CD4-positive, alpha-beta T cell (primary cell): Measurements from ENCODE around the gene EIF2D. TPM values are rescaled to one million over a fixed set of nuclear protein-coding genes. Genes with fewer than 3 reads are reported as not detected.

ENCODE experiments used
- ATAC-seq: fragments of 200-7000 bp; cut with Tn5 transposase; one replicate; pipeline ENCODE4 v1.10.0; 2022; ENCODE audit warnings: mild to moderate bottlenecking; ENCODE audit not compliant: poor library complexity
- CTCF ChIA-PET: fragments of 350-600 bp; sonication (Branson Sonifier 250); formaldehyde crosslinking; loops from one replicate; lab custom pipeline; 2021; ENCODE audit warnings: antibody characterized with exemption, inconsistent platforms; lab: Charles Lee
- POLR2A ChIA-PET: fragments of 350-600 bp; sonication (Branson Sonifier 250); formaldehyde crosslinking; loops from one replicate; lab custom pipeline; 2021; ENCODE audit warnings: antibody characterized with exemption, inconsistent platforms; lab: Charles Lee
- DNase-seq, 14 experiments: peaks; one replicate each; pipeline ENCODE4 v3.0.0-alpha.2; 2013 to 2020; ENCODE audit warnings: mixed read lengths in 2 of 14
- H3K27ac ChIP-seq, 2 donors: one replicate each; pipeline versions ENCODE4 v1.5.1 to v1.7.0; 2013; ENCODE audit warnings: low read length in 2 of 2, low read depth in 1 of 2, mild to moderate bottlenecking in 1 of 2
- H3K27me3 ChIP-seq, 2 experiments: 1 replicate in 1 of 2; 2 replicates in 1 of 2; pipeline versions ENCODE4 v1.6.1 to v1.7.0; 2013; ENCODE audit warnings: low read length in 2 of 2, control low read depth in 1 of 2, mild to moderate bottlenecking in 1 of 2, moderate library complexity in 1 of 2; ENCODE audit not compliant: insufficient read depth in 2 of 2, control insufficient read depth in 1 of 2
- H3K36me3 ChIP-seq: one replicate; pipeline ENCODE4 v1.6.1; 2013; ENCODE audit warnings: low read length, control low read depth; ENCODE audit not compliant: insufficient read depth
- H3K4me1 ChIP-seq: one replicate; pipeline ENCODE4 v1.6.1; 2013; ENCODE audit warnings: low read length, control low read depth; ENCODE audit not compliant: insufficient read depth
- H3K4me3 ChIP-seq: one replicate; pipeline ENCODE4 v1.5.1; 2013; ENCODE audit warnings: mild to moderate bottlenecking, low read length, moderate library complexity
- H3K9me3 ChIP-seq, 2 experiments: 1 replicate in 1 of 2; 2 replicates in 1 of 2; pipeline versions ENCODE4 v1.6.1 to v1.7.0; 2013; ENCODE audit warnings: low read length in 2 of 2, mild to moderate bottlenecking in 2 of 2, control low read depth in 1 of 2, moderate library complexity in 1 of 2; ENCODE audit not compliant: control insufficient read depth in 1 of 2, insufficient read depth in 1 of 2
- H3K27ac Mint-ChIP-seq: one replicate; pipeline ENCODE4 v1.8.0; 2020; ENCODE audit warnings: mixed read lengths
- H3K27me3 Mint-ChIP-seq: one replicate; pipeline ENCODE4 v1.8.0; 2021; ENCODE audit warnings: mixed read lengths
- H3K36me3 Mint-ChIP-seq: one replicate; pipeline ENCODE4 v1.8.0; 2021; ENCODE audit warnings: low read depth, mixed read lengths
- H3K4me1 Mint-ChIP-seq: one replicate; pipeline ENCODE4 v1.8.0; 2021; ENCODE audit warnings: low read depth, mixed read lengths
- H3K4me3 Mint-ChIP-seq: one replicate; pipeline ENCODE4 v1.8.0; 2020; ENCODE audit warnings: mild to moderate bottlenecking, mixed read lengths
- H3K9me3 Mint-ChIP-seq: one replicate; pipeline ENCODE4 v1.8.0; 2020; ENCODE audit warnings: mixed read lengths
- CTCF ChIP-seq: fragments of 200-600 bp; IDR thresholded peaks from one replicate; pipeline ENCODE4 v1.8.0; 2022; ENCODE audit warnings: antibody characterized with exemption, mild to moderate bottlenecking
- intact Hi-C, 2 experiments: fragments of 100-400 bp; cut with DNase I in 1 of 2; cut with micrococcal nuclease in 1 of 2; formaldehyde crosslinking; loops; one replicate each; pipeline versions ENCODE4 v1.15.1 to v1.9.0; 2023 to 2025; cut with DNase I, micrococcal nuclease
- total RNA-seq, 174 experiments: library from RNA in 2 of 174; stranded (reverse) in 2 of 174; gene quantifications; one replicate each; pipeline ENCODE4 v1.2.3 and lab custom pipeline; 2021 to 2026

EIF2D gene
- total RNA-seq, 2 experiments from 2014 or later = 48.9 to 51.6 TPM

- Mint-ChIP-seq H3K4me3 (no peak overlapping the region), H3K27ac (no peak overlapping the region)
- POLR2A ChIA-PET = interaction anchor here (1.1 kb wide), 1 partner anchor 188 kb away, joined by 4 read pairs; the partner anchor contains the start of gene IKBKE
These were observed 45.5 kb upstream of the EIF2D start for GRCh38 chr1:206657751-206658150.

GRCh38 chr1:206656936-206657335 is 44.7 kb upstream of the EIF2D start:
- intact Hi-C loops = no loop called here
- H3K9me3 Mint-ChIP-seq = no peaks in the 10 kb centered on the region
- ATAC-seq (no peak), DNase-seq (no peak)
- H3K27me3 ChIP-seq = peaks cover 9 to 18% of the 10 kb centered on the region in 2 experiments
- H3K27ac ChIP-seq = no peak overlapping the region
- CTCF ChIA-PET = interaction anchor here (1.6 kb wide), 1 partner anchor 69 kb away, joined by 4 read pairs; no protein-coding TSS in a partner anchor
- no peak overlapping the region for H3K27ac Mint-ChIP-seq
- no peak for TF ChIP-seq CTCF
- peaks cover 33% of the 10 kb centered on the region for H3K27me3 Mint-ChIP-seq
- no peaks in the 10 kb centered on the region for H3K36me3 ChIP-seq
- no peaks in the 10 kb centered on the region for H3K36me3 Mint-ChIP-seq
- no peaks in the 10 kb centered on the region for H3K4me1 Mint-ChIP-seq
- no peak overlapping the region for H3K4me3 Mint-ChIP-seq
- no peak overlapping the region for H3K4me3 ChIP-seq
- H3K4me1 ChIP-seq = peaks cover 6% of the 10 kb centered on the region
- H3K9me3 ChIP-seq = no peaks in the 10 kb centered on the region
- POLR2A ChIA-PET = no interaction called here

More at GRCh38 chr1:206657751-206658150, 45.5 kb upstream of the EIF2D start:
- Mint-ChIP-seq H3K9me3 (no peaks in the 10 kb centered on the region), H3K27me3 (peaks cover 36% of the 10 kb centered on the region), H3K4me1 (no peaks in the 10 kb centered on the region), H3K36me3 (no peaks in the 10 kb centered on the region)
- ATAC-seq (no peak), DNase-seq (no peak)
- H3K4me3 ChIP-seq = no peak overlapping the region
- no peak overlapping the region for H3K27ac ChIP-seq
- intact Hi-C loops = no loop called here
- peaks cover 6% of the 10 kb centered on the region for H3K4me1 ChIP-seq
- H3K27me3 ChIP-seq = peaks cover 10 to 18% of the 10 kb centered on the region in 2 experiments
- TF ChIP-seq CTCF = no peak
- no peaks in the 10 kb centered on the region for H3K36me3 ChIP-seq
- H3K9me3 ChIP-seq = no peaks in the 10 kb centered on the region
- CTCF ChIA-PET = interaction anchor here (0.6 to 2.4 kb wide), 14 partner anchors 8 to 1476 kb away, joined by 3 to 15 read pairs (median 4); partner anchors contain the start of genes DYRK3 and EIF2D

GRCh38 chr1:206655471-206655882 is 43.2 kb upstream of the EIF2D start:
- no peak for TF ChIP-seq CTCF
- Histone ChIP-seq H3K27me3 (peaks cover 9 to 18% of the 10 kb centered on the region in 2 experiments), H3K36me3 (no peaks in the 10 kb centered on the region), H3K27ac (no peak overlapping the region), H3K4me1 (peaks cover 6% of the 10 kb centered on the region), H3K4me3 (no peak overlapping the region), H3K9me3 (no peaks in the 10 kb centered on the region)
- Mint-ChIP-seq H3K9me3 (no peaks in the 10 kb centered on the region), H3K36me3 (no peaks in the 10 kb centered on the region), H3K4me1 (no peaks in the 10 kb centered on the region), H3K27me3 (peaks cover 28% of the 10 kb centered on the region), H3K27ac (no peak overlapping the region), H3K4me3 (no peak overlapping the region)
- intact Hi-C loops = no loop called here
- DNase-seq (no peak), ATAC-seq (no peak)
- CTCF ChIA-PET = no interaction called here
- POLR2A ChIA-PET = no interaction called here
